NCI-H128 (cell line): Measurements from ENCODE around the gene EEFSEC.
A peak's percentile ranks its signal among the peaks of the same experiment; 100 is the strongest.

ENCODE experiments used
- DNase-seq: peaks from one replicate; lab custom pipeline; 2025; ENCODE audit not compliant: unreplicated experiment; lab: John Stamatoyannopoulos, UW

Gene EEFSEC

GRCh38 chr3:128313071-128313725 is 159.9 kb downstream of the EEFSEC start:
- no peak for DNase-seq

GRCh38 chr3:128313935-128314334 is 160.7 kb downstream of the EEFSEC start:
- DNase-seq = no peak

- no peak for DNase-seq
These were observed 162.0 kb downstream of the EEFSEC start for GRCh38 chr3:128315313-128315712.

GRCh38 chr3:128316481-128316891 is 163.2 kb downstream of the EEFSEC start:
- DNase-seq = no peak

GRCh38 chr3:128317101-128317697 is 163.9 kb downstream of the EEFSEC start:
- no peak for DNase-seq

- no peak for DNase-seq
These were observed 164.5 kb downstream of the EEFSEC start for GRCh38 chr3:128317698-128318231.

- DNase-seq = no peak
These were observed 165.1 kb downstream of the EEFSEC start for GRCh38 chr3:128318275-128318941.

- no peak for DNase-seq
These were observed 165.8 kb downstream of the EEFSEC start for GRCh38 chr3:128319107-128319506.

GRCh38 chr3:128319741-128320141 is 166.5 kb downstream of the EEFSEC start:
- no peak for DNase-seq

GRCh38 chr3:128320551-128321340 is 167.5 kb downstream of the EEFSEC start:
- DNase-seq = no peak

GRCh38 chr3:128321418-128321817 is 168.1 kb downstream of the EEFSEC start:
- DNase-seq = no peak

GRCh38 chr3:128322030-128323022 is 169.0 kb downstream of the EEFSEC start:
- DNase-seq = peak; percentile 5

GRCh38 chr3:128323206-128324081 is 170.2 kb downstream of the EEFSEC start:
- no peak for DNase-seq

GRCh38 chr3:128324911-128325592 is 171.8 kb downstream of the EEFSEC start:
- DNase-seq = no peak

- DNase-seq = no peak
These were observed 173.0 kb downstream of the EEFSEC start for GRCh38 chr3:128326051-128326823.

GRCh38 chr3:128327606-128328031 is 174.3 kb downstream of the EEFSEC start:
- DNase-seq = no peak

- no peak for DNase-seq
These were observed 175.5 kb downstream of the EEFSEC start for GRCh38 chr3:128328546-128329458.
